ENCODE data around the gene CRYGD.

The CRYGD gene

GRCh38 chr2:208092093-208092832 lies 32.1 kb downstream of the CRYGD start:
- Histone ChIP-seq H2AK5ac (ENCODE audit: low read length) (no peak overlapping the region), H3K4ac (ENCODE audit: low read depth, low read length) (no peak overlapping the region), H3K23ac (ENCODE audit: low read length) (no peak overlapping the region), H2BK5ac (ENCODE audit: low read length) (no peak overlapping the region), H2BK120ac (ENCODE audit: low read depth, low read length) (no peak overlapping the region), H3K56ac (ENCODE audit: low read length) (no peak overlapping the region), H3K27ac (ENCODE audit: low read depth, low read length) (no peak overlapping the region), H3K4me3 (ENCODE audit: low read length) (no peak overlapping the region), H3K18ac (ENCODE audit: low read length) (no peak overlapping the region), H3K27me3 (ENCODE audit: insufficient read depth, low read length, poor library complexity) (no peaks in the 10 kb centered on the region), H3K4me2 (ENCODE audit: low read length) (no peak overlapping the region), H2BK15ac (replicated peaks; ENCODE audit: low read depth) (no peak overlapping the region), H3K79me1 (ENCODE audit: low read length) (no peaks in the 10 kb centered on the region), H4K5ac (ENCODE audit: low read length) (no peak overlapping the region), H3K9ac (ENCODE audit: low read length) (no peak overlapping the region), H4K8ac (ENCODE audit: low read depth, low read length) (no peak overlapping the region), H3K4me1 (ENCODE audit: control insufficient read depth, low read depth, low read length) (no peaks in the 10 kb centered on the region), H3K36me3 (ENCODE audit: control insufficient read depth, insufficient read depth, low read length) (no peaks in the 10 kb centered on the region), H3K79me2 (ENCODE audit: control insufficient read depth, insufficient read depth, low read length) (no peaks in the 10 kb centered on the region)
- DNase-seq: no peak
- WGBS (ENCODE audit: extremely low coverage, insufficient coverage, low lambda C conversion rate): no CpG with 5 or more reads among the region's 1 CpG

DNA sequence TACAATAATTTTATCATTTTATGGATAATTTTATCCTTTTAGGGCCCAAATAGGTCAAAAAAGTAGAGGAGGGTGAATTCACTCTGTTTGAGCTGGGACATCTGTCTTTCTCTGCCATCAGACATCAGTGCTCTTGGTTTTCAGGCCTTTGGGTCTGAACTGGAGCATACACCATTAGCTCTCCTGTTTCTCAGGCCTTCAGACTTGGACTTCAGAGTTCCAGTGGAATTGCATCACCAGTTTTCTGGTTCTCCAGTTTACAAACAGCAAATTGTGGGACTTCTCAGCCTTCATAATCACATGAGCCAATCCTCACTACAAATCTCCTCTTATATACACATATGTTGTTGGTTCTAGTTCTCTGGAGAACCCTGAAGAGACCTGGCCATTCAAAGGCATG lies 33.9 kb downstream of the CRYGD start:
- DNase-seq: no peak
- H4K5ac ChIP-seq (ENCODE audit: low read length): no peak overlapping the region
- no peaks in the 10 kb centered on the region for H3K27me3 ChIP-seq (ENCODE audit: insufficient read depth, low read length, poor library complexity)
- H4K8ac ChIP-seq (ENCODE audit: low read depth, low read length): no peak overlapping the region
- no peak overlapping the region for H2AK5ac ChIP-seq (ENCODE audit: low read length)
- no peak overlapping the region for H3K56ac ChIP-seq (ENCODE audit: low read length)
- no peak overlapping the region for H3K27ac ChIP-seq (ENCODE audit: low read depth, low read length)
- no peaks in the 10 kb centered on the region for H3K4me1 ChIP-seq (ENCODE audit: control insufficient read depth, low read depth, low read length)
- H3K18ac ChIP-seq (ENCODE audit: low read length): no peak overlapping the region
- H3K9ac ChIP-seq (ENCODE audit: low read length): no peak overlapping the region
- no peak overlapping the region for H2BK5ac ChIP-seq (ENCODE audit: low read length)
- no peak overlapping the region for H3K4me2 ChIP-seq (ENCODE audit: low read length)
- H3K79me1 ChIP-seq (ENCODE audit: low read length): no peaks in the 10 kb centered on the region
- H2BK15ac ChIP-seq (replicated peaks; ENCODE audit: low read depth): no peak overlapping the region
- H3K4ac ChIP-seq (ENCODE audit: low read depth, low read length): no peak overlapping the region
- H3K23ac ChIP-seq (ENCODE audit: low read length): no peak overlapping the region
- no peak overlapping the region for H3K4me3 ChIP-seq (ENCODE audit: low read length)
- H3K79me2 ChIP-seq (ENCODE audit: control insufficient read depth, insufficient read depth, low read length): no peaks in the 10 kb centered on the region
- H3K36me3 ChIP-seq (ENCODE audit: control insufficient read depth, insufficient read depth, low read length): no peaks in the 10 kb centered on the region
- H2BK120ac ChIP-seq (ENCODE audit: low read depth, low read length): no peak overlapping the region

DNA sequence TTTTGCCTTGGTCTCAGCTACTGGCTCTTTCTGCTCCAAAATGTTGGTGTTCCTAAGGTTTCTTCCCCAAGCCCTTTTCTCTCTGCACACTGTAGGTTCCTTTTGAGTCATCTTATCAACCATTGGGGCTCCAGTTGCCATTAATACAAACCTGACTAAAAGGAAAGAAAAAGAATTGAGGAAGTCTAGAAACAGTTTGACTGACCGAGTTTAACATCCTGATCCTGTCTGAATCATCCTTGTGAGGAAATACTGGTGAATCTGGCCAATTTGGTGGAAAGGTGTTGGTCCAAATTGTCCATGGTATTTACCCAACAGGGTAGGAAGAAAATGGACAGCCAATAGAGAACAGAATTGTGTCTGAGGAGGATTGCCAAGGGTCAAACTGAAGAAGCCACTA lies 38.3 kb downstream of the CRYGD start:
- Histone ChIP-seq H3K18ac (ENCODE audit: low read length) (no peak overlapping the region), H3K4me1 (ENCODE audit: control insufficient read depth, low read depth, low read length) (no peaks in the 10 kb centered on the region), H3K79me2 (ENCODE audit: control insufficient read depth, insufficient read depth, low read length) (no peaks in the 10 kb centered on the region), H3K79me1 (ENCODE audit: low read length) (no peaks in the 10 kb centered on the region), H3K27ac (ENCODE audit: low read depth, low read length) (no peak overlapping the region), H3K36me3 (ENCODE audit: control insufficient read depth, insufficient read depth, low read length) (no peaks in the 10 kb centered on the region), H3K23ac (ENCODE audit: low read length) (no peak overlapping the region), H3K4me3 (ENCODE audit: low read length) (no peak overlapping the region), H3K4ac (ENCODE audit: low read depth, low read length) (no peak overlapping the region), H4K5ac (ENCODE audit: low read length) (no peak overlapping the region), H3K9ac (ENCODE audit: low read length) (no peak overlapping the region), H3K27me3 (ENCODE audit: insufficient read depth, low read length, poor library complexity) (no peaks in the 10 kb centered on the region), H2BK5ac (ENCODE audit: low read length) (no peak overlapping the region), H2AK5ac (ENCODE audit: low read length) (no peak overlapping the region), H4K8ac (ENCODE audit: low read depth, low read length) (no peak overlapping the region), H2BK120ac (ENCODE audit: low read depth, low read length) (no peak overlapping the region), H3K56ac (ENCODE audit: low read length) (no peak overlapping the region), H3K4me2 (ENCODE audit: low read length) (no peak overlapping the region), H2BK15ac (replicated peaks; ENCODE audit: low read depth) (no peak overlapping the region)
- DNase-seq: no peak
- WGBS (ENCODE audit: extremely low coverage, insufficient coverage, low lambda C conversion rate): no CpG with 5 or more reads among the region's 1 CpG

DNA sequence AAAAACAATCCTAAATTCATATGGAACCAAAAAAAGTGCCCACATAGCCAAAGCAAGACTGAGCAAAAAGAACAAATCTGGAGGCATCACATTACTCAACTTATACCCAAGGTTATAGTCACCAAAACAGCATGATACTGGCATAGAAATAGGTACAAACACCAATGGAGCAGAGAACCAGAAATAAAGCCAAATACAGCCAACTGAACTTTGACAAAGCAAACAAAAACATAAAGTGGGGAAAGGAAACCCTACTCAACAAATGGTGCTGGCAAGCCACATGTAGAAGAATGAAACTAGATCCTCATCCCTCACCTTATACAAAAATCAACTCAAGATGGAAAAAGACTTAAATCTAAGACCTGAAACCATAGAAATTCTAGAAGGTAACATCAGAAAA lies 40.5 kb downstream of the CRYGD start:
- Histone ChIP-seq H2BK120ac (ENCODE audit: low read depth, low read length) (no peak overlapping the region), H3K79me1 (ENCODE audit: low read length) (no peaks in the 10 kb centered on the region), H2BK5ac (ENCODE audit: low read length) (no peak overlapping the region), H3K4ac (ENCODE audit: low read depth, low read length) (no peak overlapping the region), H2AK5ac (ENCODE audit: low read length) (no peak overlapping the region), H3K79me2 (ENCODE audit: control insufficient read depth, insufficient read depth, low read length) (no peaks in the 10 kb centered on the region), H4K5ac (ENCODE audit: low read length) (no peak overlapping the region), H3K4me1 (ENCODE audit: control insufficient read depth, low read depth, low read length) (no peaks in the 10 kb centered on the region), H3K27me3 (ENCODE audit: insufficient read depth, low read length, poor library complexity) (no peaks in the 10 kb centered on the region), H3K9ac (ENCODE audit: low read length) (no peak overlapping the region), H3K36me3 (ENCODE audit: control insufficient read depth, insufficient read depth, low read length) (no peaks in the 10 kb centered on the region), H3K4me2 (ENCODE audit: low read length) (no peak overlapping the region), H4K8ac (ENCODE audit: low read depth, low read length) (no peak overlapping the region), H2BK15ac (replicated peaks; ENCODE audit: low read depth) (no peak overlapping the region), H3K23ac (ENCODE audit: low read length) (no peak overlapping the region), H3K27ac (ENCODE audit: low read depth, low read length) (no peak overlapping the region), H3K18ac (ENCODE audit: low read length) (no peak overlapping the region), H3K56ac (ENCODE audit: low read length) (no peak overlapping the region), H3K4me3 (ENCODE audit: low read length) (no peak overlapping the region)
- no peak for DNase-seq

DNA sequence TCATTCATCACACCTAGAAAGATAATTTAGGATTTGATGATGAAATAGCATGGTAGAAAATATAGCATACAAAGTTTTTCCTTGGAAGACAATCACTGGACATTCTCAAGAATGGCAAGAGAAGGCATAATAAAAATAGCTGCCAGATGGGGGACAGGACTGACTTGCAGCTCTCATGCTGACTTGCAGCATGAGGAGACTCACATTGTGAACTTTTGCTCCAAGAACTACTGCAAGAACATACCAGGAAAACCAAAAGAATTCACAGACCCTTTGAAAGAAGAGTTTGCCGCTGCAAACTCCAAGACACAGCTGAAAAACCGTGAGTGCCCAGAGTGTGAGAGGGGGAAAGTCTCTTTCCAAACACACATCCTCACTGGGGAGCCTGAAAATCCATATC lies 47.0 kb downstream of the CRYGD start:
- Histone ChIP-seq H3K9ac (ENCODE audit: low read length) (peak overlapping the region; percentile 21), H3K27ac (ENCODE audit: low read depth, low read length) (no peak overlapping the region)

More for the DNA sequence above, 47.0 kb downstream of the CRYGD start:
- Histone ChIP-seq H4K5ac (ENCODE audit: low read length) (no peak overlapping the region), H3K4me3 (ENCODE audit: low read length) (no peak overlapping the region), H3K4ac (ENCODE audit: low read depth, low read length) (no peak overlapping the region), H3K4me1 (ENCODE audit: control insufficient read depth, low read depth, low read length) (peaks cover 6% of the 10 kb centered on the region), H3K36me3 (ENCODE audit: control insufficient read depth, insufficient read depth, low read length) (no peaks in the 10 kb centered on the region), H3K79me2 (ENCODE audit: control insufficient read depth, insufficient read depth, low read length) (no peaks in the 10 kb centered on the region), H3K4me2 (ENCODE audit: low read length) (no peak overlapping the region), H3K27me3 (ENCODE audit: insufficient read depth, low read length, poor library complexity) (no peaks in the 10 kb centered on the region), H3K18ac (ENCODE audit: low read length) (no peak overlapping the region), H2BK15ac (replicated peaks; ENCODE audit: low read depth) (no peak overlapping the region), H3K79me1 (ENCODE audit: low read length) (no peaks in the 10 kb centered on the region), H2AK5ac (ENCODE audit: low read length) (no peak overlapping the region), H2BK120ac (ENCODE audit: low read depth, low read length) (no peak overlapping the region), H3K56ac (ENCODE audit: low read length) (no peak overlapping the region), H3K23ac (ENCODE audit: low read length) (no peak overlapping the region), H4K8ac (ENCODE audit: low read depth, low read length) (no peak overlapping the region), H2BK5ac (ENCODE audit: low read length) (no peak overlapping the region)
- no peak for DNase-seq
- no CpG with 5 or more reads among the region's 2 CpGs for WGBS (ENCODE audit: extremely low coverage, insufficient coverage, low lambda C conversion rate)
